Measurements from ENCODE around the gene ERLIN1. TPM values are rescaled to one million over a fixed set of nuclear protein-coding genes. Genes with fewer than 3 reads are reported as not detected.

ERLIN1 gene
- total RNA-seq, 1 donor from 2014 or later: 61.8 TPM

- DNase-seq (ENCODE audit: low read depth, low spot score): no peak
These were observed 12.8 kb downstream of the ERLIN1 start for GRCh38 chr10:100173035-100173434.

DNA sequence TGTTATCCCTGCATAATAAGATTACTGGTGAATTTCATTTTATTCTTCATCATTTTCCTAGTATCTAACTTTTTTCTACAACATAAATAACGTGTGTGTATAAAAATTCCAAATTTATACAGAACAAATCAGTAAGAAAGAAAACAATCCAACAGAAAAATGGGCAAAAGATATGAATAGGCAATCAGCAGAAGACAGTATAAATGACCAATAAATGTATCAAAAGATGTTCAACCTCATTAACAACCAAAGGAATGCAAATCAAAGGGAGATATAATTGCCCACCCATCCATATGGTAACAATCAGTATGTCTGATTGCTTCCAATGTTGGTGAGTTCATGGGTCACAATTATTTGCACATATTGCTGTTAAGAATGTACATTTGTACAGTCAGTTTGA, 13.5 kb downstream of the ERLIN1 start:
- DNase-seq (ENCODE audit: low read depth, low spot score): no peak

DNA sequence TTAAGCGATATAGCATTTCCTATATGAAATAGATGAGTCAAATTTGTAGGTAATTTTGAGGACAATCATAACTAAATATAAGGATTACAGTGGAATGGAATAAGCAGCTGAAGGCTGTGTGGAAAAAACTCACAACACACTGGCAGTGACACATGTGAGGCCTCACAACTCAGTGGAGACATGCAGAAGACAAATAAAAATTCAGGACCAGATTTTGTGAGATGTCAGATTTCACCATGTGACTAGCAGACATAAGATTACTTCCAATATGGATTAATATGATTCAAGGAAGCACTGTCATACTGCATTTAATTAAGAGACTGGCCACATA, 17.6 kb downstream of the ERLIN1 start:
- no peak for DNase-seq (ENCODE audit: low read depth, low spot score)

DNA sequence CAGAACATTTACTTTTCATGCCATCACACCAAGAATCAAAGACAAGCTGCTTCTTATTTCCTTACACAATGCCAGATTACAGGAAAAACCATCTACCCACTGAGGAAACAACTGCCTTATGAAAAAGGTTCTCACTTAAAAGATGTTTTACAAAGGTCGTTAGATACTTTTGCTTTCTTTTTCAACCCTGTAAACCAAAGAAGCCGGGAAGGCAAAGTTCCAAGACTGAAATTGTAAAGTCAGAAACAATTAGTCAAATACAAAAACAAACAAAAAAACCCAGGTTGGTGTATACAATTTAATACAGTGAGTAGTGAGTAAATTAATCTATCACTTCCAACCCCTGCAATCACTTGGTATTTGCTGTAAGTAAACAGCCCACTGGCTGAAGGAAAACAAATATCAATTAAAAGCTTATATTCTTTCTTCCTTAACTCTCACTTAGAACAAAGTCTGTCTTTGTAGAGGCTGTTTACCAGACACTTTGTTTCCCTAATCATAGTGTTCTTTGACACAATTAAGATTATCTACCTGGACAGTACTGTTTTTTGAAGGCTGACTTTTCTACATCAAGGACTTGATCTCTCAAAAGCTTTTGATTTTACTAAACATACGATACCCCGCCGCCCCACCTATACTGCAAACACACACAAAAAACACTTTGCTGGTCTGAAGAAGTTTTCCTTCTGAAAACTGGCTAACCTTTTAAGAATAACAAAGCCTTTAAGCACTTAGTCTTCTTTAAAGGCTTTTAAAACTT, 18.1 kb downstream of the ERLIN1 start:
- no peak for DNase-seq (ENCODE audit: low read depth, low spot score)

DNA sequence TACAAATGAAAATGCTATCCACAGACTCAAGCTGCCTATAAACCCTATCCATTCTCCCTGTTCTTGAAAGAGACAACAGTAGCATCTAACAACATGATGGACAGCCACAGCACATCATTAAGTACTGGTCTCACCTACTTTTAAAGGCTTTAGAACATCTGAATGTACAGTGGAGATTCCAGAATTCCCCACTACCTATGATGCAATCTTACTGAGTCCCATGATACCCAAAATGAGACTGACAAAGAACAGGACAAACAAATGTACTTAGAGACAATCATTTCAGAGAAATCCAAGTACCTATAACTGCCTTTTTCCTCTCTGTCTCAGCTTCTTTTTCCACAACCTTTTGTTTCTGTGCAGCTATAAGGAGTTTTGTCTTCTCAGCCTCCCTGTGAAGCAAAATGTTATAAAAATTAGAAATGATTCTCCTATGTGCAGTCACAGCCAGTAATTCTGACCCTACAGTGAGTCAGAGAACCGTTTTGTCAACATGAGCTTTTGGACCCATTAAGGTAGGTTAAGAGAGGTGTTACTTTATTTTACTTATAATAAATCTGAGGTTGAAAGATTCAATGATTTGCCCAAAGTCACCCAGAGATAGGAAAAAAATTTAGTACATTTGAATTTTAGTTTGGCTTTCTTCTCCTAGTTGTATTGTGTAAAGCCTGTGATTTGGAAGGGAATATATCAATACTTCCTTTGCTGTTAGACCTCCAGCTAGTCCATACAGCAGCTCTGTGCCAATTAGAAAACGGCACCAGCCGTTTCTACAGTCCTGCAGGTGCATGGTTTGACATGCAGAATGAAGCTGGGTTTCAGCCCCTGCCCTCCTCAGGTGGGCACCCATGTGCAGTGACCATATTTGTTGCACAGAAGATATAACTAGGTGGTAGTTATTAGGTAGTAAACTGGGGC, 21.9 kb downstream of the ERLIN1 start:
- DNase-seq (ENCODE audit: low read depth, low spot score): no peak

DNA sequence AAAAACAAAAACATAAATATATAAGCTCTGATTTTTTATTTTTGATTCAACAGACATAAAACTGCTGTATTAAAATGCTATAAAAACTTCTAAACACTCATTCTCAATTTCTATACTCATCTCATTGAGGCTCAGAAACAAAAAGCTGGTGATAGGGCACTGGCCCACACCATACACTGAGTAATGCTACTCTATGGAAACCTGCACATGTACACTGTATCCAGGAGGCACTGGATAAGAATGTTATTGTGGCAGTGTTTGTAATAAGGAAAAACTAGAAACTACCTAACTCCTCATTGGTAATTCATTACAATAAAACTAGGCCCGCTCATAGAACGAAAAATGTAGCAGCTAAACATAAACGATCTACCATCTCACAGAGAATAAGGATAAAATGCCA, 23.1 kb downstream of the ERLIN1 start:
- no peak for DNase-seq (ENCODE audit: low read depth, low spot score)

DNA sequence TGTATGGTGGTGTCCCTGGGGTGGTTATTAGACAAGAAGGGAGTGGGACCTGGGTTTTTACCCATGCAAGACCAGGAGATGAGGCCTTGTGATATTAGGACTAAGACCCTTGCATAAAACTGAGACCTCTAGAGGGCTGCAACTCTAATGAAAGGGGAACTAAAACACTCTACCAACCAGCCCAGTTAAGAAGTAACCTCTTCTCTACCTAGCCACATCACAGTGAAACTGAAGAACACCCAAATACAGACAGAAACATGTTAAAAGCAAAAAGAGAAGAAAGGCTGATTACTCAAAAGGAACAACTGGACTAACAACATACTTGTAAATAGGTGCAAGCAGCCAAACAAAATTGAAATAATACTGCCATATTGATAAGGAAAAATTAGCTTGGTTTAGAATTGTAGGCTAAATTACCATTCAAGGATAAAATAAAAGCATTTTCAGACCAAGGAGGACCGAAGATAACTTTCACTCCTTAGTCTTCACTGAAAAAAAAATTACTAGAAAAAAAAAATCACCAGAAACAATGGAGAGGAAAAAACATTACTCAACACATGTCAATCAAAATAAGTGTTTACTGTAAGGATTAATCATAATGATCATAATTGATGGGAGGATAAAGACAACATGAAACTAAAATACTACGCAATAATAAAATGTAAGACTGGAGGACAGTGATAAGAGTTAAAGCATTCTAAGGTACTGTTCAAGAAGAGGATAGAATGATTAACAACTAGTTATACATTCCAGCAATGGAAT, 27.6 kb downstream of the ERLIN1 start:
- no peak for DNase-seq (ENCODE audit: low read depth, low spot score)

GRCh38 chr10:100157156-100157555, 28.7 kb downstream of the ERLIN1 start:
- DNase-seq (ENCODE audit: low read depth, low spot score): no peak

- DNase-seq (ENCODE audit: low read depth, low spot score): no peak
These were observed 29.9 kb downstream of the ERLIN1 start for GRCh38 chr10:100155936-100156335.

GRCh38 chr10:100154666-100155065, 31.2 kb downstream of the ERLIN1 start:
- DNase-seq (ENCODE audit: low read depth, low spot score): no peak

GRCh38 chr10:100153239-100153825, 32.5 kb downstream of the ERLIN1 start:
- no peak for DNase-seq (ENCODE audit: low read depth, low spot score)

DNA sequence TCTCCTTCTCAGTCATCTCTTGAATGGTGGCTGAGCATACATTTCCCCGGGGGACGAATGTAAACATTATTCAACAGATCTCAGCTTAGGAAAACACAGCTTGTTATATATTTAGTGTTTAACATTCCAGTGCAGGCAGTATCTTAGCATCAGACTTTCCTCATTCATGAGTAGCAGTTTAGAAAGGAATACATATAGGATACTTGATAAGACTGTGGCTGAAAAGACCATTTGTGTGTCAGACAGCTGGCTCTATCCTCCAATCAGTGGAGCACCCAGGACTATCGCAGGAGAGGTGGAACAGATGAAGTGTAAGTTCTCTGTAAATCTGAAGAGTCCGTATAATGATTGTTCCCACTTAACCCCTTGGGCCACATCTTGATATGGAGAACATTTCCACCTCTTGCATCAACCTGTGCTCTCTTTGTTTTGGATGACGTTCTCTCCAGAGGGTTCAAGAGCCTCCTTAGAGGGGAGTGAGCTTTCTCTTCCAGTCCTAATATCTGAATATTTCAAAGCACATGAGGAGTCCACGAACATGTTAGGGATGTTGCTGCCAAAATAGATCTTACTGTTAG, 34.0 kb downstream of the ERLIN1 start:
- DNase-seq (ENCODE audit: low read depth, low spot score): no peak

- no peak for DNase-seq (ENCODE audit: low read depth, low spot score)
These were observed 37.2 kb downstream of the ERLIN1 start for GRCh38 chr10:100148353-100149211.

DNA sequence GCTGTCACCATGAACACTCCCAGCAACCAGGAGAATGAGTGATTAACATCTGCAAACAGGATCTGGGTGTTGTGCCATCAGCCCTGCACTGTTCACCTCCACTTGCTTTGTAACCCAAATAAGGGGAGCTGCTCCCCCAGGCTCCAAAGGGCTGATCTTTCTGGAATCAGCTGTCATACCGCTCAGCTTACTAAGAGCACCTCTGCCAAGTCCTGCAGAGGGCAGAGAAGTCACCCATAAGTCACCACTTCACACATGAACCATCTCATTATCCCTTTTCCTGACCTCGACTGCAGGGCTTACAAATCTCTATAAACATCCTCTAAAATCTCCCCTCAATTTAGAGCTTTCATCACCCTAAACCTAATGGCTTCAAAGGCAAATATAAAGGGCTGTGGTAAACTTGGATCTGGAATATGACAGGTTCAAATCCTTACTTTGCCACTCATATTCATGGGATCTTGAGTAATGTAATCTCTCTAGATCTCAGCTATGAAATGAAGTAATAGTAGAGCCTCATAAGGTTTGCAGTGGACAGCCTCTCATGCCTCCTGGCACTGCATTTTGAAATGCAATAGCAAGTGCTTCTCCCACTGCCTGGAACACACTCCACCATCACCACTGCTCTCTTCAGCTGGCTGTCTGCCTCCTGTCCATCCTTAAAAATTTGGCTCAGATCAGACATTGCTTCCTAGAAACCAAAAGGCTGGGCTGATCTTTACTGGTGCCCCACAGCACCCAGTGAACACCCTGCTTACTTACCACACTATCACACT, 38.8 kb downstream of the ERLIN1 start:
- no peak for DNase-seq (ENCODE audit: low read depth, low spot score)

DNA sequence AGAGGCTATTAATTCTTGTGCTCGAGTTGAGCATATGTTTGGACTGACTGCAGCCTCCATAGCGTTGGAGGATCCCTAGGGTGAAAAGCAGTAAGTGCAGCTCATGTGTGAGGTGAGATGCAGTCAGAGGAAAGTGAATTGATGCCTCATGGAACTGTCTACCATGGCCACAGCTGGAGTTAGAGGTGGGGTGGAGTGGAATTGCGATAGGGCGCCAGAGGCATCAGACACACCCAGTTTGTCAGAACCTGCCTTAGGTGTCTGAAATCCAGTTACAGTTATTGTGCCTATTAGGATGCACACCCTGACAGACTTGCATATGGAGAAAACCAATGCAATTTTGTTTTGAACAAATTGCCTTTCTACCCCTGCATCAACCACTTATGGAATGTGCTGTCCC, 39.4 kb downstream of the ERLIN1 start:
- no peak for DNase-seq (ENCODE audit: low read depth, low spot score)

GRCh38 chr10:100143756-100144155, 42.1 kb downstream of the ERLIN1 start:
- DNase-seq (ENCODE audit: low read depth, low spot score): no peak

DNA sequence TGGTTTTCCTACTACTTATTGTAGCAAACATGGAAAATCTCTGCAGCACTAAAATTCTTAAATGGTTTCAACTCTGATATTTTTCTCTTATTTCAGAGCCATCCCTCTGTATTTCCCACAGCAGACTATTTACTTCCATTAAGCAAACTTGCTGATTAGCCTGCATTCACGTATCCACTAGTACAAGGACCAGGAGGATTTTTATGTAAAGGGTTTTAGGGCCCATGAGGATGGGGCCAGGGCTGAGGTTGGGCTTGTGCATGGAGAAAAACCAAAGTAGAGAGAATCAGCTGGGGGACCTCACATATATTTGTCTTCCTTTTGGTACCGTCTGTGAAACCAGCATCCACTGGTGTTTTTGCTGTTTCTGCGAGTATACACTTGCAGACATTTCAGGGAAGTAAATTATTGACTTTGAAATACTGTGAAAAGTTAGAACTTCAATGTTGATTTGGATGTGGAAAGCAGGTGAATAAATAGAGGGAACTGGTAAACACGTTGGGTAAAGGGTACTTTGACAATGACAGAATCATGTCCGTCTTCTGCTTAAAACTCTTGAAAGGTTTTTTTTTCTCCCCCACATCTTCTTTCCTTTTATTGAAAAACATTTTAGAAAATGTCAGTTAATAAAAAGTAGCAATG, 44.3 kb downstream of the ERLIN1 start:
- DNase-seq (ENCODE audit: low read depth, low spot score): no peak

DNA sequence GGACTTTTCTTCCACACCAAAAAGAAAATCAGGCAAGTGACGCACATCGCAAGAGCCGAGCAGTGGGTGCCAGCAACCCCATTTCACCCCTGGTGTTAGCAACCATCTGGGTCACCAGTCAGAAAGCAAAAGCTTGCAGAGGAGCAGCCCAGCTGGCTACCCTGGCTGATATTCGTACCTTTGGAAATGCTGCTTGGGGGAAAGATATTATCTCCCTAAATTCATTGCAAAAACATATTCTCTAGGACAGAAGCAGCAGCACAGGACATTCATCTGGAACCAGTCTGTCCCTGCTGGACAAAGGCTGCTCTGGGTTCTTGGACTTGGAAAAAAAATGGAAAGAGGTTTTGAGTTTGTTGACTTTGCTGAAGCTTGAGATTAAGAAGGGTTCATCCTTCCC, 45.8 kb downstream of the ERLIN1 start:
- DNase-seq (ENCODE audit: low read depth, low spot score): no peak

DNA sequence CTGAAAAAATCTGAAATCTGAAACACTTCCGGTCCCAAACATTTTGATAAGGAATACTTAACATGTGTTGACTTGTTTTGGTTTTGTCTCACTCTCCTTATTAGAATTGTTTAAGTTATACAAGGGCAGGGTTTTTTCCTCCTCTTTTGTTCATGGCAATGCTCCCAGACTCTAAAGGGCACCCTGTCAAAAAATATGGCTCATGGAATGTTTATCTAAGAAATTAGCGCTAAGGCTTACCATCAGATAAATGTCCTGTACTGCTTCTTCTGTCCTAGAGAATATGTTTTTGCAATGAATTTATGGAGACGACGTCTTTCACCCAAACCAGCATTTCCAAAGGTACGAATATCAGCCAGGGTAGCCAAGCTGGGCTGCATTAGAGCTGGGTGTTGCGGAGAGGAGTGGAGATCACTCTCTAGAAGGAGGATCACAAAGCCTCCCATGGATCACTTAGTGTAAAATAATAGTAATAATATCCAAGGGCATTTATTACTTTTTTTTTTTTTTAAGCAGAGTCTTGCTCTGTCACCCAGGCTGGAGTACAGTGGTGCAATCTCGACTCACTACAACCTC, 46.8 kb downstream of the ERLIN1 start:
- no peak for DNase-seq (ENCODE audit: low read depth, low spot score)
